Stimulated activated CD8-positive, alpha-beta memory T cell treated with anti-CD3 and anti-CD28 coated beads, Interleukin-12 subunit alpha, Interleukin-12 subunit beta, amount 100 ng/mL, for 24 hours (primary cell): ENCODE measurements around the gene ARHGAP26.
"Not testable (repeated sequence)": the region's sequence is repeated elsewhere in the genome, so short reads cannot be mapped to it uniquely, and the experiment has no call there.

ENCODE experiments used
- DNase-seq: peaks from one replicate; pipeline ENCODE4 v3.0.0-alpha.2; 2020; ENCODE audit errors: extremely low read depth

ARHGAP26 gene

DNA sequence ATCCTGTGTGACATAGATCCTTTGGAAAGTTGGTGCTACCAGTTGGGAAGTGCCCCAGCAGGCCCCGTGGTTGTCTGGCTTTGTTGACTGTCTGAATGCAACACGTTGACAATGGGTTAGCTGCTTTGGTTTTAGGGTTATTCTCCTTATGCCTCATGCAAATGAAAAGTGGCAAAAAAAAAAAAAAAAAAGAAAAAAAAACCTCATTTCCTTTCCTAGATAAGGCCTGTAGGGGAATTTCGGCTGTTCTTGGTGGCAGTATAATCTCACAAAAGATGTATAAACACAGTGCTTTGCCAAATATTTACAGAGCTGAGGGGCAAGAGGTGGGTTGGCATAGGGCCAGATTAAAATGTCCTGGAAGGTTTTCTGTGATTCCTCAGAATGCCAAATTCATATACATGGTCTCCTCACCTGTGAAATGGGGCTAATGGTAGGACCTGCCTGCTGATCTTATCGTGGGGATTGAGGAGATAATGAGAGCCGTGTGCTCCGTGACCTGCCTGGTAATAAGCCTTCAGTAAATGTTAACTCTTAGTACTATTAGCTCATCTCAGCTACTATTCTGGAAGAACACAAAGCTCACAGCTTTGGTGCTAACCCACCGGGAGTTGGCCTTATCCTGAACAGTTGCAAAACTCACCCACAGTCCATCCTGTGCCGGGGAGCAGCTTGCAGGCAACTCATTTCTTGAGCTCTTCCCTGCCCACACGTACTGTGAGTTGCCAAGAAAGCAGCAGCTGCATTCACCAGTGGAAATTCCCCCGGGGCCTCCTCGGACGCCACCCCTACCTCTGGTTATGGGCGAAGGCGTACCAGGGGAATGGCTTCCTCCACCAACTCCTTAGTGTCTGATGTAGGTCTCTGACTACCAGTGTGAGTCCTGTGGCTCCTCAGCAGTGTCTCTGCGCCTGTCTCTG lies 413.0 kb downstream of the ARHGAP26 start:
- peak; percentile 42 for DNase-seq

DNA sequence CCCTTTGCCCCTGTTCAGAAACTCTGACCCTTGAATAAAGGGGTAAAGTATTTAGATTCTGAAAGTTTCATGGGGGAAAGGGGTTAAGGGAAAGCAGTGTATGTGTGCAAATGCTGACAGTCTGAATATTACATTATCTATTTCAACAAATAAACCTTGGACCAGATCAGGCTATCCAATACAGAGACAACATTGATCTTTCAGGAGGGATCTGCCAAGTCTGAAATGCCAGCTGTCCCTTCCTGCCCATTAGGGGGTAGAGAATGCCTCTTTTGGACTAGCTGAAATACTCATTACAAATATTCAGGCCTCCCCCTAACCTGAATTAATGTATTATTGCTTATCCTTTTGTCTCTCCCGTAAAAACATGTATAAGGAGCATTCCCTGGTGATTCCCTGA lies 413.8 kb downstream of the ARHGAP26 start:
- DNase-seq = no peak

- no peak for DNase-seq
These were observed 416.4 kb downstream of the ARHGAP26 start for GRCh38 chr5:143186623-143187022.

GRCh38 chr5:143187495-143187894 lies 417.3 kb downstream of the ARHGAP26 start:
- no peak for DNase-seq

DNA sequence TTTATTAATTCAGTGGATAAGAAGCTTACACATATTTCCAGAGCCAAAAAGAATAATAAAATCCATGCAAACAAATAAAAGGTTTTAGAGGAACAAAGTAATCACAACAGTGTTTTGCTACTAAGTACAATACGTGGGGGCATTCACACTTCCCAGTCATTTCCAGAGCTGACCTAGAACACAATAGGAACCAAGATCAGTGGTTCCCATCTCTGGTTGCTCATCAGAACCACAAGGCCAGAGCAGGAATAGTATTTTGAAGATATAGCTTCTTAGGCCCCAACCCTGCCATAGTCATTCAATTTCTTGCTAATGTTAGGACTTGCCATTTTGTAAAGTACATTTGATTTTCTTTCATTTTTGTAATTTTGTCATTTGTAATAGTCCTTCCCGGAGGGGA lies 417.9 kb downstream of the ARHGAP26 start:
- no peak for DNase-seq

GRCh38 chr5:143188692-143189091 lies 418.5 kb downstream of the ARHGAP26 start:
- no peak for DNase-seq

DNA sequence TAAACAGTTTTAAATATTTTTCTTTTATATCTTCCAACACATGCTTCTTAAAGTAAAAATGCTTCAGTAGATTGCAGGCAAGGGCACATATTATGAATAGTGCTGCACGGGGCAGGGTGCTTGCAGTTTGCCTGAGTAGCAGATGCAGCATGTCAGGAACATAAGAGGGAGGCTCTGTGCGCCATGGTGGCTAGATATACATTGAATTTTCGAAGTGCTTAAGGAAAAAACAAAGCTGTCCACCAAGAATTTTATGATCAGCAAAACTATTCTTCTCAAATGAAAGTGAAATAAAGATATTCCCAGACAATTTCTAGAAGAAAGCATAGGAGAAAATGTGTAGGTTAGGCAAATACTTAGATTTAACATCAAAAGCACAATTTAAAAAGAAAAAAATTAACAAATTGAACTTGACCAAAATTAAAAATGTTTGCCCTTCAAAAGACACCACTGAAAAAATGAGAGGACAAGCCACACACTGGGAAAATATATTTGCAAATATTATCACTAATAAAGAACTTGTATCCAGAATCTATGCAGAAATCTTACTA lies 420.2 kb downstream of the ARHGAP26 start:
- DNase-seq = no peak

DNA sequence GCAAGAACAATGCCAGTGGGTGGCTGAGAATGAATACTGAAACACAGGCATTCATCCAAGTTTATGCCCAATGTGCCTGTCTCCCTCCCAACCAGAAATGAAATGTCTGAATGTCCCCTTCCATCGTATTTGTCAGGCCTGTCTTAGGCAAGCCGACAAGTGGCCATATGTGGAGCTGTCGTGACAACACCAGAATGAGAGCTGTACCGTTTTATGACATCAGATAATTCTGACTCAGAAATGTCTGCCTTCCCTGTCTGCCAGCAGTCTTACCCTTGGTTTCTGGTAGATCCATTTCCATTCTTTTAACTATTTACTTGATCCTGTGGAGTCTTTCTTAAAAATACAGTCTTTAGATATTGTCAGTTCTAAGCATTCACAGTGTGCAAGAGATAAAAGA lies 421.5 kb downstream of the ARHGAP26 start:
- DNase-seq = no peak

GRCh38 chr5:143192191-143192900 lies 422.2 kb downstream of the ARHGAP26 start:
- DNase-seq = no peak

DNA sequence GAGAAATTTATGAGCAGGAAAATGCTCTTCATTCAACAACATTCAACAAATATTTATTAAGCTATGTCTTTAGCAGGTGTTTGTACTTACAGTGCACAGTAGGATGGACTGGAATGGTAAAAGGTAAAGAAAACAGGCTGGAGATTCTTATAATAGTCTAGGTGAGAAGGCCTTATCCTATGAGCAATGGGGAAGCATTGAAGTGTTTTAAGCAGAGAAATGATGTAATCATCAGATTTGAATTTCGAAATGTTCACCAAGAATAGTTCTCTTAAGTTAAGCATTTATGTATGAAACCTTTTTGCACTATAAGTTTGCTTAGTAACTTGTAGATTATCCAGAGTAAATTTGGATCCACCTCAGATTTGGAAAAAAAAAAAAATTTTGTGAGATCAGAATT lies 424.0 kb downstream of the ARHGAP26 start:
- DNase-seq = no peak

DNA sequence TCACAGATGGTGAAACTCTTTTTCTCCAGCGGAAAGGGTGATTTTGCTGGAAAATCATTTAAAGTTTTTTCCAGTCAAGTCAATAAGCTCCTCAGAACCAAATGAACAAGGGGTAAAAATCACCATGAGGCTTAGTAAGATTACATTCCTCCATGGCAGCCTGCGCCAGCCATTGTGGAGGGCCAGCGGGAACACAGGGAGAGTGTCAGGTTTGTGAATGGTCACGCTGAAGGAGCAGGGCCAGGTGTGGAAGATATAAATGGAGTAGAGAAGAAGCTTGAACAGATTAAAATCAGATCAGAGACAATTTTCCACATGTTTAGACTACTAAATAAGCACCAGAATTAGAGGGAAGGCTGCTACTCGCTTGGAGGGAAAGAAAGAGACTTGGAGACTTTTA lies 424.5 kb downstream of the ARHGAP26 start:
- no peak for DNase-seq

DNA sequence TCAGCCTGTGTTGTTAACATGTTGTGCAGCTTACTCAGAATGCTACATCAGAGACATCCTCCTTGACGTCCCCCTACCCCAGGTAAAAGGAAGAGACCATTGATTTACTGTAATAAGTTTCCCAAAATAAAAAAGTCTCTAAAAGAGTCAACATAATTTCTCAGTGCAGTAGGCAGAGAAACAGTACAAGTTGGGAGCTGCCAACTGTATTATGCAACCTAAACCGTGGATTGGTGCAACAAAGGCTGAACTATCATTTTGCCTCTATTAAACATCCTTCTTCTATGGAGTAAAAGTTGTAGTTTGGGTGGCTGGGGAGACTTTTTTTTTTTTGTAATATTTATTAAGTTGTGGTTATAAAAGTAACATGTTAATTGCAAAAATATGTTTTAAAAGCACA lies 425.3 kb downstream of the ARHGAP26 start:
- no peak for DNase-seq

- no peak for DNase-seq
These were observed 426.6 kb downstream of the ARHGAP26 start for GRCh38 chr5:143196601-143197259.

- no peak for DNase-seq
These were observed 427.1 kb downstream of the ARHGAP26 start for GRCh38 chr5:143197260-143197656.

DNA sequence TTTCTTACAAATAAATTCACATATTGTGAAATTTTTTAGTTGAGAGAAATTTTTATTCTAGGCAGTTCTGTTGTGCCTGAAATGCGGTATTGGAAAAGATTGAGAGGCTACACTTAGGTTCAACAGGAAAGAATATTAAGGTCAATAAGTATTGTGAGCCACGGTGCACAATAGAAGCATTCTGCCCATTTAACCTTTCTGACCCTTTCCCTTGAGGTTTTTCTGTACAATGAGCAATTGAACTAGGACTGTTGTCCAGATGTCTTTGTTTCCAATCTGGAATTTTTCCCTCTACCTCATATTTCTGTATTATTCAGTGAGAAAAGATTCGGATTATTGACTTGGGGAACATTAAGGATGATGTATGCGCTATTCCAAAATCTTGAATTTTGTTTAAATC lies 428.2 kb downstream of the ARHGAP26 start:
- no peak for DNase-seq

- DNase-seq = no peak
These were observed 429.0 kb downstream of the ARHGAP26 start for GRCh38 chr5:143199161-143199560.

DNA sequence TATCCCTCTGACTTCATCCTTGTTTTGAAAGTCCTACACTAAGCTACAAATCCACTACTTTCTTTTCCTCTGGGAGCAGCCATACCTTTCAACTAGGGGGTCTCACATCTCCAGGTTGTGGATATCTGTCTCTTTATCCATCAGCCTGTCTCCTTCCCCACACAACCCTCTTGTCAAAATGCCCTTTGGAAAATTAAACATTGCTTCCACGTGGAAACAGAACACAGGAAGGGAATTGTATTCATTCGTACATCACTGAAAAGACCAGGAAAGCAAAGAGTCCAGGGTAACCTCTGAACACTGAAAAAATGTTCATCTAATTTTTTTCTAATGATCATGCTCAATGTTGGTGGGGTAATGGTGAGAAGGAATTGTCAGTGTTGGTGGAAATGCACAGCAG lies 429.7 kb downstream of the ARHGAP26 start:
- no peak for DNase-seq

- no peak for DNase-seq
These were observed 430.7 kb downstream of the ARHGAP26 start for GRCh38 chr5:143200781-143201398.

DNA sequence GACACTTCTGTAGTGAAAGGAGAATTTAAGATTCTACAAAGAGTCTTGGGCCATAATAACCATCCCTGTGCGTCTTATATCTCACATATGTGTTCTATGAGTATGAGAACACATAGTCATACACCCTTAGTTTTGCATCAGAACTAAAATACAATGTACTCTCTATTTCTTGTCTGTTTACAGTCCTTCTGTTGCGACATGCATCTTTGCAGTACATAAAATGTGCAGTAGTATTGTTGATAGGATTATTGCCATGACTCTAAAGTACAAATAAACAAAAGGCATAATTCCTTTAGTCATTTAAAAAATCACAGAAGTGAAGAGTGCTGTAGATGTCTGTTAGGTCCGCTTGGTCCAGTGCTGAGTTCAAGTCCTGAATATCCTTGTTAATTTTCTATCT lies 431.4 kb downstream of the ARHGAP26 start:
- DNase-seq = no peak

GRCh38 chr5:143203301-143203956 lies 433.3 kb downstream of the ARHGAP26 start:
- DNase-seq = not testable (repeated sequence)
